Astrocyte (in vitro differentiated cells and primary cell): ENCODE measurements around the gene LTBP3. TPM values are rescaled to one million over a fixed set of nuclear protein-coding genes. Genes with fewer than 3 reads are reported as not detected.

Experiments used
- DNase-seq: peaks from one replicate; pipeline ENCODE4 v3.0.0-alpha.2; 2010; ENCODE audit warnings: low read depth
- FAIRE-seq: peaks from 2 replicates; lab custom pipeline; 2011; peaks lifted over from hg19 to GRCh38; lab: Jason Lieb, UNC
- H2AFZ ChIP-seq: 2 replicates; pipeline ENCODE4 v1.6.0; 2012; ENCODE audit warnings: low read depth, low read length, inconsistent platforms
- H3K27ac ChIP-seq: 2 replicates; pipeline ENCODE4 v1.5.1; 2011; ENCODE audit warnings: low read depth, low read length, inconsistent platforms
- H3K27me3 ChIP-seq: 2 replicates; pipeline ENCODE4 v1.6.0; 2011; ENCODE audit warnings: low read length, inconsistent platforms; ENCODE audit not compliant: insufficient read depth
- H3K36me3 ChIP-seq: 2 replicates; pipeline ENCODE4 v1.5.1; 2011; ENCODE audit warnings: low read length, inconsistent platforms; ENCODE audit not compliant: insufficient read depth
- H3K4me1 ChIP-seq: 2 replicates; pipeline ENCODE4 v1.5.1; 2011; ENCODE audit warnings: low read length, inconsistent platforms; ENCODE audit not compliant: insufficient read depth
- H3K4me2 ChIP-seq: 2 replicates; pipeline ENCODE4 v1.6.0; 2012; ENCODE audit warnings: low read length, inconsistent platforms
- H3K4me3 ChIP-seq: 2 replicates; pipeline ENCODE4 v1.5.1; 2011; ENCODE audit warnings: low read depth, mild to moderate bottlenecking, low read length, inconsistent platforms; ENCODE audit not compliant: insufficient read depth
- H3K79me2 ChIP-seq: 2 replicates; pipeline ENCODE4 v1.6.0; 2012; ENCODE audit warnings: mild to moderate bottlenecking, low read length, inconsistent platforms; ENCODE audit not compliant: insufficient read depth
- H3K9ac ChIP-seq: 2 replicates; pipeline ENCODE4 v1.6.0; 2012; ENCODE audit warnings: mild to moderate bottlenecking, low read length, inconsistent platforms
- H3K9me3 ChIP-seq: 2 replicates; pipeline ENCODE4 v1.5.1; 2012; ENCODE audit warnings: low read depth, mild to moderate bottlenecking, low read length, inconsistent platforms; ENCODE audit not compliant: insufficient read depth
- H4K20me1 ChIP-seq: 2 replicates; pipeline ENCODE4 v1.6.0; 2012; ENCODE audit warnings: low read length, inconsistent platforms; ENCODE audit not compliant: insufficient read depth
- H3K27ac Mint-ChIP-seq: one replicate; pipeline ENCODE4 v1.8.0; 2021; ENCODE audit warnings: mild to moderate bottlenecking, mixed read lengths; ENCODE audit not compliant: unreplicated experiment
- H3K27me3 Mint-ChIP-seq: one replicate; pipeline ENCODE4 v1.8.0; 2021; ENCODE audit warnings: low read depth, mixed read lengths; ENCODE audit not compliant: unreplicated experiment
- H3K36me3 Mint-ChIP-seq: one replicate; pipeline ENCODE4 v1.8.0; 2021; ENCODE audit warnings: low read depth, mixed read lengths; ENCODE audit not compliant: unreplicated experiment
- H3K4me1 Mint-ChIP-seq: one replicate; pipeline ENCODE4 v1.8.0; 2021; ENCODE audit warnings: low read depth, mixed read lengths; ENCODE audit not compliant: unreplicated experiment
- H3K4me3 Mint-ChIP-seq: one replicate; pipeline ENCODE4 v1.8.0; 2021; ENCODE audit warnings: mild to moderate bottlenecking, moderate library complexity, mixed read lengths; ENCODE audit not compliant: unreplicated experiment
- H3K9me3 Mint-ChIP-seq: one replicate; pipeline ENCODE4 v1.8.0; 2021; ENCODE audit warnings: mild to moderate bottlenecking, mixed read lengths; ENCODE audit not compliant: unreplicated experiment
- CTCF ChIP-seq: IDR thresholded peaks from 2 replicates; pipeline ENCODE4 v1.5.1; 2011; ENCODE audit warnings: low read depth, mild to moderate bottlenecking, inconsistent platforms, low read length, moderate library complexity; ENCODE audit not compliant: insufficient read depth
- EZH2 ChIP-seq: IDR thresholded peaks from 2 replicates; pipeline ENCODE4 v1.6.1; 2012; ENCODE audit warnings: mild to moderate bottlenecking, low read length, inconsistent platforms; ENCODE audit not compliant: insufficient read depth
- total RNA-seq: library from RNA; stranded (reverse); gene quantifications from 2 replicates; pipeline ENCODE4 v1.2.1, GENCODE V29; 2021

The LTBP3 gene
- total RNA-seq, 1 donor from 2014 or later: 33.2 TPM

DNA sequence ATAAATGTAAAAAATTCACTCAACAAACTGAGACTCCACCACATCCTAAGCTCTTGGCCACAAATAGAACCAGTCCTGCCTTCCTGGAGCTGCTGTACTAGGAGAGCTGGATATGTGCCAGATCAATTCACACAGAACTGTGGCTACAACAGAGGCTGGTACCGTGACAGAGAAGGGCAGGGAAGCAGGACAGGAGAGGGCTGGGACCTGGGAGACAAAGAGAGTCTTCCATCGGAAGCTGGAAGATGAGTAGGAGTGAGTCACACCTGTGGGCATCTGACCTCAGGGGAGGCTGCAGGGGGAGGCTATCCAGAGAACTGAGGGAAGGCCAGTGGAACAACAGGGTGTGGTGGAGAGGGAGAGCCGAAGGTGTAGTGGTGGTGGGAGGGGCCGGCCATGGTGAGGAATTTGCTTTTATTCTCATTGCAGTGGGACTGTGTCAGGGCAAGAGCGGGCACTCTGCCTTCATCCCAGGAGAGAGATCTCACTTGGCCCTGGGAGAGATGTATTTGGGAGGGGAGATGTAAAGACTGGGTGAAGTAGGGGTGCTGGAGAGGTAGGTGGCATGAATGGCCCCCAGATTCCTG is 1.9 kb upstream of the LTBP3 start:
- Histone ChIP-seq H3K36me3 (no peaks in the 10 kb centered on the region), H3K27me3 (no peaks in the 10 kb centered on the region), H3K4me3 (no peak overlapping the region), H3K9me3 (no peaks in the 10 kb centered on the region), H3K27ac (peak overlapping the region; percentile 92), H3K4me2 (peak overlapping the region; percentile 94), H3K79me2 (peaks cover 24% of the 10 kb centered on the region), H4K20me1 (peaks cover 11% of the 10 kb centered on the region), H2AFZ (no peak overlapping the region), H3K9ac (peak overlapping the region; percentile 55), H3K4me1 (peaks cover 53% of the 10 kb centered on the region)
- Mint-ChIP-seq H3K4me3 (peak overlapping the region; percentile 58), H3K4me1 (peaks cover 28% of the 10 kb centered on the region), H3K36me3 (peaks cover 2% of the 10 kb centered on the region), H3K27ac (peak overlapping the region; percentile 56), H3K27me3 (peaks cover 3% of the 10 kb centered on the region), H3K9me3 (no peaks in the 10 kb centered on the region)
- TF ChIP-seq EZH2: no peak
- no peak for TF ChIP-seq CTCF
- DNase-seq (peak; percentile 55), FAIRE-seq (no peak)

DNA sequence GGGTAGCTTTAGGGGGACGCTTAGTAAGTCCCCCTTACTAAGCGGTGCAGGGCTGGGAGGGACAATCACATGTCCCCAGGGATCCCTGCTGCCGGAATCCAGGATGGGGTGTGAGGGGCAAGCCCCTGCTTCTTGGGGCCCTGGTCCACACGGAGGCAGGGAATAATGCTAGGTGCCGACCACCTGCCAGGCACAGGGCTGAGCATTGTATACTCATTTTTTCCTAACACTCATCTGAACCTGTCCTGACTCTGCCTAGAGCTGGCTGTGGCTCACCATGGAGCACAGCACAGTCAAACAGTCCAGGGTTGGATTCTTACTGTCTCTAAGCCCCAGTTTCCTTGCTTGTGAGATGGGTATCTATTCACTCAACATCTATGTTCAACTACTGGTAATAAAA is 1.4 kb upstream of the LTBP3 start:
- Mint-ChIP-seq H3K27ac (no peak overlapping the region), H3K4me1 (peaks cover 30% of the 10 kb centered on the region)

GRCh38 chr11:65558930-65559509 is 861 bp upstream of the LTBP3 start:
- H3K27ac ChIP-seq: peak overlapping the region; percentile 92
- H3K27me3 Mint-ChIP-seq: peaks cover 9% of the 10 kb centered on the region
- peaks cover 21% of the 10 kb centered on the region for H4K20me1 ChIP-seq

More for the DNA sequence above, 1.4 kb upstream of the LTBP3 start:
- no peaks in the 10 kb centered on the region for H3K9me3 Mint-ChIP-seq
- H3K27me3 Mint-ChIP-seq: peaks cover 8% of the 10 kb centered on the region
- peaks cover 2% of the 10 kb centered on the region for H3K36me3 Mint-ChIP-seq
- H3K4me3 Mint-ChIP-seq: no peak overlapping the region
- H3K79me2 ChIP-seq: peaks cover 29% of the 10 kb centered on the region
- DNase-seq (no peak), FAIRE-seq (no peak)
- TF ChIP-seq EZH2: no peak
- peak overlapping the region; percentile 94 for H3K4me2 ChIP-seq
- H3K27ac ChIP-seq: peak overlapping the region; percentile 92
- H3K9me3 ChIP-seq: no peaks in the 10 kb centered on the region
- H3K36me3 ChIP-seq: no peaks in the 10 kb centered on the region
- H2AFZ ChIP-seq: no peak overlapping the region
- peaks cover 58% of the 10 kb centered on the region for H3K4me1 ChIP-seq
- peaks cover 16% of the 10 kb centered on the region for H4K20me1 ChIP-seq
- no peaks in the 10 kb centered on the region for H3K27me3 ChIP-seq
- H3K9ac ChIP-seq: peak overlapping the region; percentile 84
- H3K4me3 ChIP-seq: no peak overlapping the region

More at GRCh38 chr11:65558930-65559509, 861 bp upstream of the LTBP3 start:
- no peaks in the 10 kb centered on the region for H3K9me3 ChIP-seq
- H3K27me3 ChIP-seq: no peaks in the 10 kb centered on the region
- TF ChIP-seq CTCF (no peak), EZH2 (no peak)
- H3K36me3 ChIP-seq: no peaks in the 10 kb centered on the region
- H3K9me3 Mint-ChIP-seq: no peaks in the 10 kb centered on the region
- peak overlapping the region; percentile 84 for H3K9ac ChIP-seq
- H3K4me3 Mint-ChIP-seq: peak overlapping the region; percentile 66
- FAIRE-seq: no peak
- H3K4me1 Mint-ChIP-seq: peaks cover 30% of the 10 kb centered on the region
- no peak overlapping the region for H3K4me3 ChIP-seq
- H2AFZ ChIP-seq: no peak overlapping the region
- peak overlapping the region; percentile 53 for H3K27ac Mint-ChIP-seq
- peak overlapping the region; percentile 94 for H3K4me2 ChIP-seq
- peaks cover 34% of the 10 kb centered on the region for H3K79me2 ChIP-seq
- H3K36me3 Mint-ChIP-seq: peaks cover 2% of the 10 kb centered on the region
- peaks cover 64% of the 10 kb centered on the region for H3K4me1 ChIP-seq
- peak; percentile 50 for DNase-seq
